NCI-H1694 (cell line): ENCODE results near the gene PCNX2.

Experiments
- DNase-seq: peaks from one replicate; lab custom pipeline; 2025; lab: John Stamatoyannopoulos, UW

The PCNX2 gene

DNA sequence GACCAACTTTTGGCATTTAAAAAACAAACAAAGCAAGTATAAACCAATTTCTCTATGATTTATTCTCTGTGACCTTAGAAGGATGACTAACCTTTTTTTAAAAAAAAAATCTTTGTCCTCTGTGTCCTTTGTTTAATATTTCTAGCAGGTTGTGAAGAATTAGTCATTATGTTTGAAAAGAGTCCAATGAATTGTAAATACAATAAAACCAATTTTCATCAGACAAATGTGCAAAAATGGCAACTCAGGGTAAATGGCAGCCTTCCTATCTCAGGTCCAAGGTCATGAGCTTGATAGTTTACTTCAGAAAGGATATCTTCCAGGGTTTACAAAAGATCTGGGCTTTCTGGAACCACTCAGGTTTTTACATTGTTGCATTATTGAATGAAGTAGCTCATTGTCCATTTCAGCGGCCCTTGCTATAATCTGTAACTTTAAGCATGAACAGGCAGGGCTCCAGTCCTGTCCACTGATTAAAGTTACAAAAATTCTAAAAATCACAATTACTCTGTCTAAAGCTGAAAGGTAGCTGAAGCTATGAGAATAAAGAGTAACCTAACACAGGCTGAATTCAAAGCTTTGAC is 20.3 kb upstream of the PCNX2 start:
- DNase-seq = no peak

DNA sequence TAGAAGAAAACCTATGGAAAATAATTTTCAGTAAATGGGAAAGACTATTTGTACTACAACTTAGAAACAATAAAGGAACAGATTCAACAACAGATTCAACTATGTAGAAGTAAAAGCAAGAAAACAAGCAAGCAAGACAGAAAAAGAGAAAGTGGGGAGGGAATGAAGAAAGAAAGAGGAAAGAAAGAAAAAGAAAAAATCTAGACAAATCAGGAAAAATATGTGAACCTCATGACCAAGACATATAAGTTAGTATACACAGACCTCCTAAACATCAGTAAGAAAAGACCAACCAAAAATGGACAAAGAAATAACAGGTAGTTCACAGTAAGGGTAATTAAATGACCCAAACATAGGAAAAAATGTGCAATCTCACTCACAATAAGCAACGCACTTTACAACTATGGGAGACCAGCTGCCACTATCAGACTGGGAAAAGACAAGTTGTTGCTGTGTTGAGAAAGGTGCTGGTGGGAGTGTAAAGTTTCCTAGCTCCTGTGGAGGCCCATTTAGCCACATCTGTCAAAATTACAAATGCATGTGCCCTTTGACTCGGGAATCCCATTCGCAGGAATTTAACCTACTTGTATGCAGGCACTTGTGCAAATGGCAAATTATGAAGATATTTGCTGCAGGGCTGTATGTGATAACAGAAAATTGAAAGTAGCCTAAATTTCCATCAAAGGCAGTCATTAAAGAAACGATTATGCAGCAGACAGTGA is 18.1 kb upstream of the PCNX2 start:
- no peak for DNase-seq

DNA sequence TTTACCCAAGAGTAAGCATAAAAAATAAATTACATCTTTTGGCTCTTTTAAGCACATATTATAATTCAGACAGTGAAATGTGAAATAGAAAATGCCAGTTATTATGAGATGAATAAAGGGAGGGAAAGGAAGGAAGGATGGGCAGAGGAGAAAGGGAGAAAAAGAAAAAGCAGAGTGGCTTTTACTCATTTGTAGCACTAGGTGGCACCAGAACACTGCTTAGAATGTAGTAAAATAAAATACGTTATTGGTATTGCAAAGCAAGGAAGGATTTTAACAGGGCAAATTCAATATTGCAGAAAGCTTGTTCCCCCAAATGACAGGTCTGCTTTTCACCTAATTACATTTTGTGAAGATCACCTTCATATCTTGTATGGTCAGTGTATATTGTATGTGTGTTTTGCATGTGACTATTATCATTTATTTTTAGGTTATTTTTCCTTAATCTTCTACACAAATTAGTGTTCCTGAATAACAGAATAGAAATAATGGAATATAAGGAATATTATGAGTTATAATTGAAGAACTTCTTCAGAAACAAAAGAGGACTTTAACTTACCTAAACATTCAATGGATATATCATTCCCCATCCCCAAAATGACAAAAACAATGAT is 9.1 kb upstream of the PCNX2 start:
- DNase-seq = peak; percentile 58

DNA sequence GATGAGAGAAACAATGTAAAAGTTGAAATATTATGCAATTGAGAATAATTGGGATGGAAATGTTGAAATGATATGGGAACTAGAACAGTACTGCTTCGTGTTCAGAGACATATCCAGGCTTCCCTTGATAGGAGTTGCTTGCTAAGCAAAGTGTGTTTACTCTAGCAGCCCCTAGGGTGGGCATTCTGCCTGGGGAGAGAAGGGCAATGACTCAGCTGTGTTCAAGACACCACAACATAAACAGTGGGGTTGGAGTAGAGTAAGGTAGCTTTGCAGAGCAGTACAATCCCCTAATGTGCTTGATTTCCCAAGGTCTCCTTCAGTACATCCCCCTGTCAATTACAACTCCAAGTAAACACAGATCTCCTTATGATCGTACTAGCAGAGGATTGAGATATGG is 4.8 kb upstream of the PCNX2 start:
- DNase-seq = no peak

DNA sequence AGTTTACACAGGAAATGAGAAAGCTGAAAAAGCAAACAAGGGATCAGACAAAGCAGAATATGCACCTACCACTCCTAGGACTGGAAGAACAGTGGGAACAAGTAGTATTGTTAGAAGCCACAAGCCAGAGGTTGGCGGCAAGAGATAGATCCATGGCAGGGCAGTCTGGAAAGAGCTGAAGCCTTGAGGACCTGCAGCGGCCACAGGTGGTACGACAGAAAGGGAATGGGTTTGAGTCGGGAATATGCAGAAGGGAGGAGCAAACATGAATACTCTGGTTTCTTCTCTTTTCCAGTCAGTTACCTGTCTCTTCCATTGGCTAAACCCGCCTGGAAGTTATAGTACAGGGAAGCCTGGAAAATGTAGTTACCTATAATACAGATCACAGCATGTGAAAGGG is 3.9 kb upstream of the PCNX2 start:
- no peak for DNase-seq

DNA sequence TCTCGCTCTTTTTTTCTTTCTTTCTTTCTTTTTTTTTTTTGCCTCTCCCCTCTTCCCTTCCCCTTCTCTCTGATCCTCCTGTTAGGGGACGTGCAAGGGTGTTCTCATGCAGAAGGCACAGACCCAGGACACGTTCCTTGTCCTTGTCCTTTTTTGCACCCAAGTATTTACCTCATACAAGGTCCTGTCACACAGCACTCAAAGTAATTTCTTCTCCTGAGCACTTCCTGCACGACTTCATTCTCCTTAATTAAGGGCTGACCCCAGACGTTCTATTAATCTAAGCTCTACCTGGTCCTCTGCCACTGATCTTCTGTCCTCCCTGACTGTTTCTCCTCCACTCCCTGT is 424 bp upstream of the PCNX2 start:
- DNase-seq = no peak

DNA sequence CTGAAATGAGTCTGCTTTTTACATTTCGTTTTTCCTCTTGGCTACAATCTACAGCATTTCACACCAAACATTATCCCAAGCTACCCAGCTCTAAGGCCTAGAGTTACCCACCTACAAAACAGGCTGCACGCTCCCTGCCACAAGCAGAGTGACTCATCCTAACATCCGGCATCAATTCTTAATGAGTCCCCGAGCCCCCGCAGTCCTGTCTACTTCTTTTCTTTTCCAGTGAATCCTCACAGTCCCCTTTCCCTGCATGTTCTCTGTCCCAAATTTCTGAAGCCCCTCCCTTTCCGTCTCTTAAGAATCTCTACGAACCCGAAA is 650 bp downstream of the PCNX2 start:
- DNase-seq = no peak

DNA sequence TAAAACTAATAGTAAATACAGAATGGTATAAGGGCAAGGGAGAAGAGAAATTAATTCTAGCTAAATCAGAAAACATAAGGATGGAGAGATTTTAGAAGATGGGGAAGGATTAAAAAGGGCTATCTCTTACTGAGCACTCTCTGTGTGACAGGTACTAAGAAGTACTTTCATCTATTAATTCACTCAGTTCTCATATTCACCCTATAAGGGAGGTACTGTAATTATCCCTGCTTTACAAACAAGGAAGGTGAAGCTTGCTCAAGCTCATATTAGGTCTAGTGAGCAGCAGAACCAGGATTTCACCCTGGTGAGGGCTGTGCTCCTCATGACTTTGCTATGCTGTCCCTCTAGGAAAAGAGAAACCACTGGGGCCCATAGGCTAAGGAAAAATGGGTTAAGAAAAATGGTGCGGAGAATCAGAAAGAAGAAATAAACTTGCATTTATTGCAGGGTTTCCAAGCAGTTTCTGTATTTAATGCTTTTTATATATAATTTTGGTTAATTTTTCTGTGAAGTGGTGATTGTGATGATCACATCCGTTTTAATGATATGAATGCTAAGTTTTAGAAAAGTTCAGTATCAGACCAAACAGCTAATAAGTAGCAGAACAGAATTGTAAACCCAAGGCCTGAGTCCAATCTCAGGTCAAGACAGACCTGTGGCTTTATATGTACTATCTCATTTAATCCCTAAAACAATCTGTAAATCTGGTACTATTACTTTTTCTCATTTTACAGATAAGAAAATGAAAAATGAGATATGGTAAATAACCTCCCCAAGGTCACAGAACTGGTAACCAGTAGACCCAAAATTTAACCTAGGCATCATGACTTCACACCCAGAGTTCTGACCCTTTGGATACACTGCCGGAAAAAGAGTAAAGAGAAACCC is 1.7 kb downstream of the PCNX2 start:
- DNase-seq = no peak

DNA sequence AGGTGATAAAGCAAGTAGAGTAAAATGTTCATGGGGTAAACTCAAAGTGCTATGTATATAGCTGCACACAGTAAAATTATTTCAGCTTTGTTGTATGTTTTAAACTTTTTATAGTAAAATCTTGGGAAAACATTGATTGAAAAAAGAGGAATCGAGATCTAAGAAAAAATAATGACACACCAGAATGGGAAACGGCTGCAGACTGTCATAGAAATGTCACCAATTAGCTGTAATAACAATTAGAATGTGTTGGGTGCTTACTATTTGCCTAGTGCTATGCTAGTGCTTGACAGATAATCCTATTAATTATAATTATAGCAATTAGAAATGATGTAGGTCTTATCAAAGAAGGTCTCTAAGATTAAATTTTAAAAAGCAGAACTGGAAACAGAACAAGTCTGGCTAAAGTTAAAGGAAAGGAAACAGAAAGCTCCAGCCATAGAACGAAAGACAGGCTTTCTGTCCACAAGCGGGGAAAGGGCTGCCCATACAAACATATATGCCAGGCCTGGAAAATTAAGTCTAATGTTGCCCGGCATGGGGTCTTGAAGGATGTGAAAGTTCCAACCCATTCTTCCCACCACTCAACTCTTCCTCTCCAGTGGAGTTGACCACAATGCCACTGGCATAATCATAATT is 5.0 kb downstream of the PCNX2 start:
- DNase-seq = no peak

DNA sequence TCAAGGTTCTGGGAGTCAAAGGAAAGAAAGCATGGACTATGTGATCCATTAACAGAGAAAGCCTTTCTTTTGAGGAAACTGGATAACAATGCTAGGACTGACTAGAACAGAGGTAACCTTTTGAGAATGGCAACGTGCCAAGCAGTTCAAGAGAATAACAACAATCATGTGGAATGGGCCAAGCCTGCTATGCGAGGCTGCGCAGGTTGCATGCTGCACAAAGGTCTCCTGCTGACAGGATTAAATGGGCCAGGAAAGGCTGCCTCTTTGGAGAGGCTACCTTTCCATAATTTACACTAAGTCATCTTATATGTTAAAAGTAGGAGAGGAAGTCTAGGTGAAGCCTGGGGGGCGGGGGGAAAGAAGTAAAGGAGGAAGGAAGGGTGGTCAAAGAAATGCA is 5.8 kb downstream of the PCNX2 start:
- no peak for DNase-seq

DNA sequence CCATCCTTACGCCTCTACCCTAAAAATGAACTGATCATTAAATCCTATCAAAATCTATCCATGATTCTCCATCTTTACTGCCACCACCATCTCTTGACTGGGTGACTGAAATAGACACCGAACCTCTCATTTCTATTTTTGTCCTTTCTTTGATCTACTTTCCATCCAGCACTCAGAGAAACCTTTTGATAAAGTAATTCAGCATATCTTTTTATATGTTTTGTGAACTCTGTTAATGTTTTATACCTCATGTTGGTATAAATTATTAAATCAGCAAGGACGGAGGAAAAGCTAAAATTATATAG is 13.0 kb downstream of the PCNX2 start:
- DNase-seq = no peak

DNA sequence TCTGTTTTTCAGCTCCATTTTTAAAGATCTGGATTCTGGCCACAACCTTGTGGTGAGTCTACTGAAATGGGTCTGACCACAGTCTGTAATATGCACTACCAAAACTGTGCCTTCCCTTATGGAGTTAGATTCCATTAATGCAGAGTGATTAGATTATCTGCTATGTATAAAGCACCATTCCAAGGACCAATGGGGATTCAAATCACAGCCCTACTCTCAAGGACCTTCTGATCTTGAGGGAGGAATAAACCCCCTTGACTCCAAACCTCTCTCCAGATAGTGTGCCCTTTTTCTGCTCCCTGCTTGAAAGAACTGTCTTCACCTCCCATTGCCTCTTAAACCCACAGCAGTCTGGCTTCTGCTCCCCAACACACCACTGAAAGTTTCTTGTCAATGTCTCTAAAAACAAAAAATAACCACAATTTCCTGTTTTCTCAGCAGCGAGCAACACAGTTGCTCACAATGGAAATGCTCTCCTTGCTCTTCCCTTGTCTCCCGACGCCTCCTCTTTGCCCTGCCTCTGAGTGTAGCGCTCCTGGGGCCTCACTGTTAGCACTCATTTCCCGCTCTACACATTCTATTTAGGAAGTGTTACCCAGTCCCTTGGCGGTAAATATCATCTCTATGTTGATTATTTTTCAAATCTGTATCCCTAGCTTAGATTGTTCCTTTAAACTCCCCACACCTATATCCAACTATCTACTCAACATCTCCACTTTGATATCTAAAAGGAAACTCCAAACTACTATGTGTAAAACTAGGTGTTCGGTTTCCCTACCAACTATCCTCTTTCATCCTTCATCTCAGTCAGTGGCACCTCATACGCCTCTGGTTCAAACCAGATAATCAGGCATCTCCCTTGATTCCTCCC is 13.6 kb downstream of the PCNX2 start:
- DNase-seq = no peak

DNA sequence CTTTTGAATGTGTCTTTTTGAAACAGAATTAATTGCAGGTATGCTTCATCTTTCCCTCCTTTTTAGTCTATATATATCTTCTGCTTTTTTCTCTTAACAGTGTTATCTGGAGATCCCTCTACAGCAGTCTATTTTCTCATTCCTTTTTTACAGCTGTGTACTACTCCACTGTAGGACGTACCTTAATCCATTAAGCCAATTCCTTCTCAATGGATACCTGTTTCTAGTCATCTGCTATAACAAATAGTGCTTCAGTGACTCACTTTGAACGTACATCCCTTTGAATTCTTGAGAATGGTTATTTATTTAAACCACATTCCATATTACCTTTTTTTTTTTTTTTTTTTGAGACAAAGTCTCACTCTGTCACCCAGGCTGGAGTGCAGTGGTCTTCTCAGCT is 15.6 kb downstream of the PCNX2 start:
- no peak for DNase-seq

DNA sequence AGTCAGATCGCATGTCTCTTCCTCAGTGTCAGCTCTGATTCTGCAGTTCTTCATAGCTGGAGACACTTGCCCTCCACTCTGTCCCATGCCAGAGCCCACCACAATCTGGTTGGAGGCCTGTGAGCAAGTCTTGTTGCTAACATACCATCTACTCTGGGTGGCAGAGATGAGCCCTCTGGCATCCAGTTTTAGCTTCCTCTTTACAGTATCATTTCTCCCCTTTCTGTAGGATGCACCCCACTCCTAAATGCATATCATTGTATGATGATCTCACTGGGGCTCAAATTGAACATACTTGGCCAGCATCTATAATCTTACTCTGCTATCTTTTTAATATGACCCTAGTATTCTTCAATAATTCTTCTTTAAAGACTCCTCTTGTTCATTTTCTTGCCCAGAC is 16.9 kb downstream of the PCNX2 start:
- DNase-seq = no peak

DNA sequence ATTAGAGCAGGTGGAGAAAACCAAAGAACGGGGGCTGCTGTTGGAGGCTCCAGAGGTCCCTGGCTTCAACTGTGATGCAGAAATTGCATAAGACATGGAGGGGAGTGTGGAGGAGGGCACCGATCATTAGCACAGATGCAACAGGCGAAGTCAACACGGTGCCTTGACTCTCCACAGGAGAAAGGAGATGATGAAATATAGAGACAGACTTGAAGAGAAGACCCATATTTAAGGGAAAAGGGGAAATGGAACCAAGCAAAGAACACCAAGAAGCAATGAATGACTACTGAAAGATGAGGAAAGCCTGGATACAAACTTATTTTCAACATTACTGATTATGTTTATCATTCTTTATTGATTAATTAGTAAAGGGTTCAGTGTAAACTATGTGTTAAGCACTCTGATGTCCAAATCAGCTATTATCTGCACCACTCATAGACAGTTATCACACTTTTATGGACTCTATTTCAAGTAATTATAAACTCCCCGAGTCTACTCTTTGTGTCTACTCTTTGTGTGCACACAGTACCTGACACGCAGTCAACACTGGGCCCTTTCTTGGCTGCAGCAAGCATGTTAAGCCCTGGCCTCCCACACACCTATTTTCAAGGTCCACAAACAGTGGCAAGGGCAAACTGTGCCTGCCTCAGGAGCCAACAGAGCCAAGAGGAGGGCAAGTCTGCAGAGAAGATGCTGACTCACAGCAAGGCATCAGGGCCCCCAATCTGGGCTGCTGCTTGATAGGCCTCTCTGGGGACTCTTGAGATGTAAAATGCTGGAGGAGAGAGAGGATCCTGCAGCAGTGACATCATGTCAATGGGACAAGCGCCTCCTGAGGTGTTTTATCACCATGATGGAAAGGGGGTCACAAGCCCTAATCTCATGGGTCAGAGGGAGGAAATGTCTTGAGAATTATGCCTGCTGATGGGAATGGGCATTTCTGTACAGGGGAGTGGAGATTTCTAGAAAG is 17.6 kb downstream of the PCNX2 start:
- DNase-seq = no peak

DNA sequence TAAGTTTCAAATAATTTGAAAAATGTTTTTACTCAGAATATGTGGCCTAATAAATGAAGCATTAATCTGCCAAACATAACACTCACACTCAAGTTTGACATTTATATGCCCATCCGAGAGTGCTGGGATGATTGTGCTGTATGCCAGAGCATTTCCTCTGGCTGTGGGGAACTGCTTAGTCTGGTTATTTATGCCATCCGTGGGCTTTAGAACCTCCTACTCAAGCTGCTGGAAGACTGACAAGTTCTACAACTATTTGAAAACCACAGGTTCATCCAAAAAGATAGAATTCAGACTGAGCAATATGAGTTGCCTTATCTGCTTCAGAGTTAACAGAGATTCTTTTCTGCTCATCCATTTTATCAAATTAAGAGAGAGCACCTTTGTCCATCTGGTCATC is 25.9 kb downstream of the PCNX2 start:
- no peak for DNase-seq

DNA sequence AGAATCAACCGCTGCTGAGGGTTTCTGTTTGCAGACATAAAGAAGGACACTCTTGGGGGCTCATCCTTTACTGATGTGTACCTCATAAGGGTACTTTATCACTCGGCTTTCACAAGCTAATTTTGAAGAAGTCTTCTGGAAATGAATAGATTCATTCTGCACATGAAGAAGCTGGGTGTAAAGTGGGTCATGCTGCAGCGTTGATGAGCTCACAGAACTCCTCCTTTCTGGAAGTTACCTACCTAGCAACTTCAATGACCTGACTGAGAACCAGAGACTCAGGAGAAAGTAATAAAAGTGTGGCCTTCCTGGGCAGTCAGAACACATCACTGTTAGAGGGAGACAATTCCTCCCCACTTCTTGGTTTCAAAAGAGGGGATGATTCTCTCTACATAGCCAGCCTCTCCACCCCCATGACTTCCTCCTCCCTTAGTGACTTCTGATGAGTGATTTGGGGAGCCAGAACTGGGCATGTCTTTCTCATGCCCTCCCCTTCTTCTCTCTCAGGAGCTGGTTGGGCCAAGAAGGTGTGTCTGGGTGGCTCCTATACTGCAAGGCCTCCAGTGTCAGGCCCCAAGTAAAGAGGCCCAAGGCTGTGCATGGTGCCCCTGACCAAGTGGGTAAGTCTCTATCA is 27.0 kb downstream of the PCNX2 start:
- DNase-seq = no peak

DNA sequence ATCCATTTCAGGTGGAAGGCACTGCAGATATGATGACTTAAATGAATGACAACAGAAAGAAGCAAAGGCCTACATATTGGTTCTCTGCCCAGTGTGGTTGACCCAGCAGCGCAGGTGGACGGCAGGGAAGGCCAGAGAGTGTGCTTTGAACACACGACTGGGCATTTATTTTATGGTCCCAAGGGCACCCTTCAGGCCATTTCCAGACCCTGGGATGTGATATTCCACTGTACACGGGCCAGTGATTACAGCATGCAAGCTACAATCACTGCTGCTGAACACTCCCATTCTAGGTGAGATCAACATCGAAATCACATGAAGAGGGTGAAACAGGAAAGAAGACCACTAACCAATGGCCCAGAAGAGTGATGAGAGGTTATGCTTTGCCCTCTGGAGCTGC is 33.8 kb downstream of the PCNX2 start:
- no peak for DNase-seq

DNA sequence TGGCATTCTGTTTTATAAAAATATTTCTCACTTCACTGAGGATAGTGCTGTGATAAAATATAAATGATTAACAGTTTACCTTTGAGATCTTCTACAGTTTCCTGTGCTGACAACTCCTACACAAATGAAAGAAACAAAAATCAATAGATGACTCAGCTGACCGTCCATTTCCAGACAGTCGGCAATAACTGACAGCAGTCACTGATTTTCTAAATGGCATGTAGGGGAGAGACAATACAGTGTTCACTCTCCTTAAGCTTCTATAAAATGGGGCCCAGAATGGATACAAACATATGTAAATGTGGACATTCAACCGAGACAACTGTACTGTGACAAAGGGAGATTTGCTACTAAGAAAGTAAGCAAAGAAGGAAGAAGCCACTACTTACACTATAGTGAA is 34.3 kb downstream of the PCNX2 start:
- DNase-seq = no peak

DNA sequence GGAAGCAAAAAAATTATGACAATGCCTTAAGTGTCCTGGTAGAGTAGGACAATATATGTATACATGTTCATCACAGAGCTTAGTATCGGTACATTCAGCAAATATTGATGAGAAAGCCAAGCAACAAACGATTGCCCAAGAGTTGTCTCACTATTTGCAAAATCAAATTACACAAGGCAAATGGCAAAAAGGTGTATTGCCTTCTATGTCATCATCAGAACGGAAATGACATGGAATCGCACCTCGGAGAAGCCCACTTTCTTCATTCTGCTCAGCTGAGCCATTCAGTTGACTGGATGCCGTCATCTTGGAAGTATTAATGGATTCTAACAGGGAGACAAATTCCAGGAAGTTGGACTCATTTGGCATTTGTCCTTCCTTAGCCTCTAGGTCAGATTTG is 37.7 kb downstream of the PCNX2 start:
- DNase-seq = no peak
